ENCODE results near the gene KCTD1.

KCTD1 gene

GRCh38 chr18:26524002-26524401 lies 24.4 kb downstream of the KCTD1 start:
- no peak for DNase-seq (ENCODE audit: low spot score)

DNA sequence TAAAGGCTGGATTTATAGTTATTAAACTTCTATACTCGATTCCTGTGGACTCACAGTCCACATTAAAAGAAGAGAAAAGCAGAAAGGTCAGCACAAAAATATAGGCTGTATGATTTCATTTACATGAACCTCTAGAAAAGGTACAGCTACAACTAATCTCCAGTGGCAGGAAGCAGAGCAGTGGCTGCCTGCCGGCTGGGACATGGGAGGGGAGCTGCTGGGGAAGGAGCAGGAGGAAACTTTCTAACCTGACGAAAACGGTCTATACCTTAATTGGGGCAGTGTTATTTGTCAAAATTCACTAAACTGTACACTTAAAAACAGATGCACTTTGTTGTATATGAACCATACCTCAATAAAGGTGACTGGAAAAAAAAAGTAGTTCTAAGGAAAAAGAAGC lies 26.7 kb downstream of the KCTD1 start:
- no peak for DNase-seq (ENCODE audit: low spot score)

DNA sequence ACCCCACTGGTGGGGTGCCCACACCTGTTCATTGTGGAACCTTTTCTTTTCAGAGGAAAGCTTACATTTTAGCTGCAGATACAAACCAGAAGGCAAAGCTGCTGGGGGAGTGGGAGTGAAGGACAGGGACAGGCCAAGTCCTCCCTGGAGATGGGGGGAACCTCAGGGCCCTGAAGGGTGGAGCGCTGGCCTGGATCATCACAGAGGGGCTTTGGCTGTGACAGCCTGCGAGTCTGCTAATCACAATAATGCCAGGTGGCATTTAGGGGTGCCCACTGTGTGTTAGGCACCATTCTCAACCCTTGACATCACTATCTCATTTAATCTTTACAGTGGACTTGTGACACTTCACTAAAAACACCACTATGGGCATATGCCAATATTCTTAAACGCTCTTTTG lies 27.4 kb downstream of the KCTD1 start:
- no peak for DNase-seq (ENCODE audit: low spot score)

GRCh38 chr18:26519114-26519513 lies 29.2 kb downstream of the KCTD1 start:
- DNase-seq (ENCODE audit: low spot score) = no peak

DNA sequence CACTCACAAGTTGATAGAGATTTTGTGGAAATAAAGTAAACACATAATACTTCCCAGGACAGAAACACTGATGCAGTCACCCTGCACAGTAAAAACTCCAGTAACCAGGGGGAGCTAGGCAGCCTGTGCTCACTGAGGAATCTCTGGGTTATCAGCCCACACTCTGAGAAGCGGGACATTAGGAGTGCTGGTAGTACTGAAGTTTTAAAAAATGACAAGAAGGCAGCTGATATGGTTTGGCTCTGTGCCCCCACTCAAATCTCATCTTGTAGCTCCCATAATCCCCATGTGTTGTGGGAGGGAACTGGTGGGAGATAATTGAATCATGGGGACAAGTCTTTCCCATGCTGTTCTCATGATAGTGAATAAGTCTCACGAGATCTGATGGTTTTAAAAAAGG lies 31.4 kb downstream of the KCTD1 start:
- peak; percentile 50 for DNase-seq (ENCODE audit: low spot score)

DNA sequence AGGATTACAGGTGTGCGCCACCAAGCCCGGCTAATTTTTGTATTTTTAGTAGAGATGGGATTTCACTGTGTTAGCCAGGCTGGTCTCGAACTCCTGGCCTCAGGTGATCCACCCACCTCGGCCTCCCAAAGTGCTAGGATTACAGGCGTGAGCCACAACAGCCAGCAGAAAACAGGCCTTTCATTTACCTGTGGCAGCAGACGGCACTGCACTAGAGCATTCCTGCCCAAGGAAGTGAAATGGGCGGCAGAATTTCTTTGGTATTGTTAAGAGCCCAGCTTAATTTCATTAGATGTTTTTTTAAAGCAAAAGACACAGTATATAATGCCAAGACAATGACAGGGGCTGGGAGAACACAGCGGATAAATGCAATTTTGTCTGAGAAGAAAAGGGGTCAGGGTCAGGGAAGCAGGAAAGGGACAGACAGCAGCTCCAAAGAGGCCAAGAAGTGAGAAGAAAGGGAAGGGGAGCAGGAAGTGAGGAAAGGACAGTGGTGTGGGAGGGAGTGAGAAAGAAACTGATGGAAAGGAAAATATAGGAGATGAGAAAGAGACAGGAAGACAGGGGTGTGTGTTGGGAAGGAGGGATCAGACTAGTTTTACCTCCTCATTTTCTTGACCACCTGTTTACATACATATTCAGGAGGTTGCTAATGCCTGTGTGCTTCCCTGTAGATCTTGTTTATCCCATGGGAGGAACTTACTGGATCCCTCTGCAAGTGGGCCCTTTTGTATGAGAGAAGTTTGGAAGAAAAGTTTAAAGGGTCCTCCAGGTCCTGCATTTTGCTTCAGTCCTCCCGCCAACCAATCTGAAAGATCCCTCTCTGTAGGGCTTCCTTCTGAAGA lies 32.5 kb downstream of the KCTD1 start:
- no peak for DNase-seq (ENCODE audit: low spot score)

GRCh38 chr18:26511339-26512071 lies 36.8 kb downstream of the KCTD1 start:
- no peak for DNase-seq (ENCODE audit: low spot score)

DNA sequence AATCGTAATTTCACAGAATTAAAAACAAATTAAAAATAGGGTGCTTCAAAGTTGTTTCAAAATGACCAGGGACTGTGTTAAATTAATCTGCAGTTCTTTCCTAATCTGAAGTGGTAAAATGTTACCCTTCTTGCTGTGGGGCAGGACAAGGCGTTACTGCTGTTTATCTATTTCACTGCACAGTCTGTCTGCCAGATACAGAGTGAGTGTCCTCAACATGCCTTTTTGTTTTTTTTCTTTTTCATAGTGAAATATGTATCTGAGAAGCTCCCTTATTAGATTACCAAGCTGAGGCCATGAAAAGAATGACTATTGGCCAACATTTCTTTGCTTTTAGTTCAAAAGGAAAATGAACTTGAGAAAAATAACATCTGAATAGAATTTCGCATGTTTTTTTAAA lies 38.0 kb downstream of the KCTD1 start:
- no peak for DNase-seq (ENCODE audit: low spot score)

GRCh38 chr18:26506012-26506411 lies 42.3 kb downstream of the KCTD1 start:
- no peak for DNase-seq (ENCODE audit: low spot score)

- no peak for DNase-seq (ENCODE audit: low spot score)
Measured at GRCh38 chr18:26504831-26505230, 43.5 kb downstream of the KCTD1 start.

GRCh38 chr18:26503382-26503781 lies 45.0 kb downstream of the KCTD1 start:
- DNase-seq (ENCODE audit: low spot score) = no peak

DNA sequence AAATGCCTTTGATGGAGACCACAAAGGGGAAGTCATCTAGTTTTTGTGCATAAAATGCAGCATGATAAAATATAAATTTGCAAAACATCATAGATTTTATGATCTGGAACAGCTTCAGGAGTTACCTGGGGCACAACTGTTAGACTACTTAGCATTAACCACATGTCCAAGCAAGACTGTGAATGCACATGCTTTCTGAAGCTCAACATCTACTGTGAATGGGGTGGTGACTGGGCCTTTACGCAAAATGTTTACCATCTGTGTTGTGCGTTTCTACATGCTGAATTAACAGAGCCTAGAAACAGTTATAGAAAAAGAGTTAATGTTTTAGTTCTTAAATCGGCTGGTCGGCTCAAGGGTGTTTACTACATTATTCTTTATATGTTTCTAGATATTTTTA lies 45.5 kb downstream of the KCTD1 start:
- DNase-seq (ENCODE audit: low spot score) = no peak

DNA sequence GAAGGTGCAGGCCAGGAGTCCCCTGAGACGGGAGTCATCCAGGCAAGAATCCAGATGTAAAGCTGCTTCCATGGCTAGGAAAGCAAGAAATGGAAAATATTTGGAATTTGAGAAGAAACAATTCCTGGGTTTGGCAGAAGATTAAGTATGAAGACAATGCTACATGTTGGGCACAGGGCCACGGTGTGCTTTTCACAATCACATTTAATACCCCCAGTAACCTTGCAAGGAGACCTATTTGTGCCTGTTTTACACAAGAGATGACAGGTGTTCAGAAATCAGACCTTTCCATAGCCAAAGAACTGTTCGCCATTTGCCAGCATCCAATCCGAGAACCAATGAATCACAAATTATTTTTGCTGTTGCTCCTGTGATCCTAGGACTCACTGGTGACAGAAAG lies 50.5 kb downstream of the KCTD1 start:
- DNase-seq (ENCODE audit: low spot score) = no peak

GRCh38 chr18:26496528-26496927 lies 51.8 kb downstream of the KCTD1 start:
- DNase-seq (ENCODE audit: low spot score) = no peak

- DNase-seq (ENCODE audit: low spot score) = no peak
Measured at GRCh38 chr18:26495287-26495686, 53.1 kb downstream of the KCTD1 start.

DNA sequence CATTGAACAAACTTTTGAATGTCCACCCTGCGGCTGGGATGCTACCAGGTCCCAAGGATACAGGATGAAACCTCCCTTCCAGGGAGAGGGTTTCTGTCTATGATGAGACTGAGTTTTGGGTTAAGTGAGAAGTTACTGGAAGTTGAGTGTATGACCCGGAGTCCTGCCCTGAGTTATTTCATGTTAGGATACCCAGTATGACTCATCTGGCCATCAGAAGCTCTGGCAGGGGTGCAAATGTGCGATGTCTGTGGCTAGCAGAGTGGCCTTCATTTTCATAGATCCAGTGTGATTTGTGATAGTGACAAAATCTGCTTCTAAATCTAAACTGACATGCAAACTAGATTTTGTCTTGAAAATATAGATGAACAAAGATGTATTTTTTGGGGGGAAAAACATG lies 55.3 kb downstream of the KCTD1 start:
- no peak for DNase-seq (ENCODE audit: low spot score)

GRCh38 chr18:26491194-26491816 lies 57.0 kb downstream of the KCTD1 start:
- DNase-seq (ENCODE audit: low spot score) = no peak

GRCh38 chr18:26489881-26490280 lies 58.5 kb downstream of the KCTD1 start:
- DNase-seq (ENCODE audit: low spot score) = no peak

DNA sequence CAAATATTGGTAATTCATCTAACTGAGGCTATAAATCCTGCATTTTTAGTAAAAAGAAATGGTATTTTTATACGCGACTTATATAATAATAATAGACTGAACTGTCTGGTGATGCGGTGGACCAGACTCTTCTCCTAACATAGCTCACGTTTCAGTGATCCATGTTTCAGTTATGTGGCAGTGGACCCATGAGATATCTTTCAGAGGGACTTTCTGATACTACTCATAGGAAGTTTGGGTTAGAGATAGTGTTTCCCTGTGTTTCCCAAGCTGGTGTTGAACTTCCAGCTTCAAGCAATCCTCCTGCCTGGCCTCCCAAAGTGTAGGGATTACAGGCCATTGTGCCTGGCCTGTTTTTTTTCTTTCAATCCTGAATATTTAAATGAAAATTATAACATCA lies 59.2 kb downstream of the KCTD1 start:
- DNase-seq (ENCODE audit: low spot score) = no peak

DNA sequence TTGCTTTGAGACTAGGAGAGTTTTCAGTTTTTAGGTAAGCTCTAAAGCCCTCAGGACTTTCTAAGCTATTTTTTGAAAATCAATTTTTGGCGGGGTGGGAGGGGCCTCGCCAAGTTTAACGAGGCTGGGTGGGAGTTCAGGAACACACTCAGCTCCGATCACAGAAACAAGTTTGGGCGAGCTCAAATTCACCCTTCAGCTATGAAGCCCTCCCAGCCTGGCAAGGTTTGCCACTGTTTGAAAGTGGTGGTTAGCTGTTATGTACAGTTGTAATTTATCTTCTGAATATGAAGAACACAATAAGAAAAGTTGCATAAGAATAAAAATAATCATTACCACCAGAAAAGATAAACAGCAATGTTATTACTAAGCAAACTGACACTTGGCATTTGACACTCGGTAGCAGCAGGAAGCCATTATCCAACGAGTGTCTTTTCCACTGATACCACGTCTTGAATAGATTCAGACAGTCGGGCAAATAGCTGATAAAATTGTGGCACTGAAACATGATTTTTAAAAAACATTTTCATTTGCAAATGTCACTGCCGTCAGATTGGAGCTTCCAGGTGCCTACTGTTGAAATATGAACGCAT lies 59.8 kb downstream of the KCTD1 start:
- DNase-seq (ENCODE audit: low spot score) = no peak

DNA sequence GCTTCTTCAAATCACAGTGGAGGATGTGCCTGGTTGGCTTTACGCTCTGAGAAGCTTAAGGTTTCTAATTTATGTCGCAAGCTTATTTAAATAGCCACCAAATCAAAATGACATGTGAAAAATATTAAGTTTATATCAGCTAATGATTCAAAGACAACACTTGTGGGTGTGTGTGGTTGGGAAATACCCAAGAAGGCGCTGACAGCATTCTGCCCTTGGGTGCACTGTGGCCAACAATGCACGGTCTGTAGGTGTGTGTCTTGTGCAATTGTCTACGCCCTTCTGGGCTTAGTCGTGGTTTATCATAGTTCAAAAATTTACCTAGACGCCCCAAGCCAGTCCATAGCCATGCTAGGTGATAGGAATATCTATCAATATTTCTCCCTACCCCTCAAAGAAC lies 60.9 kb downstream of the KCTD1 start:
- no peak for DNase-seq (ENCODE audit: low spot score)

DNA sequence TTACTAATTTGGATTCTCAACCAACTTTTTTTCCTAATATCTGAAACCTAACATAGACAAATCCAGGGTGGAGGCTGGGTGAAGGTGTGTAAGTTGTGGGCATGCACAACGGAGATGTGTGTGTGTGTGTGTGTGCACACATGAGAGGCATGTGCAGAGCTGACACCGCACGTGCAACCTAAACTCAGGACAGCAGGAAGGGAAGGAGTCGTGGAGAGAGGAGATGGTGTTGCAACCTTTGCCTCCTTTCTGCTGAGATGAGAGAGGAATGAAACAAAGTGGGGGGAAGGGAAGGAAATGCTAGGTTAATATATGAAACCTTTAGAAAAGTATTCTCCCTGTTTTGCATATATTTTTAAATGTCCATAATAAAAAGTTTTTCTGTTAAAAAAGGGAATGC lies 64.7 kb downstream of the KCTD1 start:
- no peak for DNase-seq (ENCODE audit: low spot score)

GRCh38 chr18:26482569-26482968 lies 65.8 kb downstream of the KCTD1 start:
- DNase-seq (ENCODE audit: low spot score) = no peak
